Measurements from ENCODE around the gene RIGI.

RIGI gene

DNA sequence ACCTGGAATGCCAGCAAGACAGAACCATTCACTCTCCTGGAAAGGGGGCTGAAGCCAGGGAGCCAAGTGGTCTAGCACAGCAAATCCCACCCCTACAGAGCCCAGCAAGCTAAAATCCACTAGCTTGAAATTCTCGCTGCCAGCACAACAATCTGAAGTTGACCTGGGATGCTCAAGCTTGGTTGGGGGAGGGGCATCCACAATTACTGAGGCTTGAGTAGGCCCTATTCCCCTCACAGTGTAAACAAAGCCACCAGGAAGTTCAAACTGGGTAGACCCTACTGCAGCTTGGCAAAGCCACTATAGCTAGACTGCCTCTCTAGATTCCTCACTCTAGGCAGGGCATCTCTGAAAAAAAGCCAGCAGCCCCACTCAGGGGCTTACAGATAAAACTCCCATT, 17.3 kb downstream of the RIGI start:
- no peaks in the 10 kb centered on the region for H3F3A ChIP-seq (ENCODE audit: low read depth)
- no peaks in the 10 kb centered on the region for H3K9me3 ChIP-seq (ENCODE audit: insufficient read depth, low read depth, low read length)

DNA sequence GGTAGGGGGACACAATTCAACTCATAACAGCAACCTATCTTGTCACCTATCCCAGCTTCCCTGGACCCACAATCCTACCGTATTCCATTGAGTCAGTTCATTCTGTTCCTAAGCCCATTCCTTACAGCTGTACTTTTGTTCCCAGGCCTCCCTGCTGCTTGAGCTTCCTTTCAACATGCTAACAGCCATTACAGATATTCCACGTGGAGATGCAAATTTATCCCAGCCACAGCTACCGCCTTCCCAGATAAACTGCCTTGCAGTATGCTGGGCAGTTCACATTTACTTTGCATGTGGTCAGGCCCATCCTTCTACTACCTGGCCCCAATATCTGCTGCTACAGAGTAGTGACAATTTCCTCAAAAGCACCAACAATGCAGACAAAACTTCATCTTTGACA, 23.0 kb downstream of the RIGI start:
- Histone ChIP-seq H2AFZ (ENCODE audit: low read length) (no peak overlapping the region), H3K36me3 (ENCODE audit: insufficient read depth, low read length) (peaks cover 9% of the 10 kb centered on the region; the same call in 1 of the 2 replicates), H3K4me3 (ENCODE audit: low read length, poor library complexity, severe bottlenecking) (no peak overlapping the region), H3K4me1 (ENCODE audit: insufficient read depth, low read length, poor library complexity, severe bottlenecking) (no peaks in the 10 kb centered on the region), H3K4me2 (ENCODE audit: low read depth, low read length, poor library complexity, severe bottlenecking) (no peak overlapping the region), H3K79me2 (ENCODE audit: insufficient read depth, low read length) (no peaks in the 10 kb centered on the region), H3K27me3 (ENCODE audit: insufficient read depth, low read length, poor library complexity, severe bottlenecking) (no peaks in the 10 kb centered on the region), H3F3A (ENCODE audit: low read depth) (no peaks in the 10 kb centered on the region), H4K20me1 (ENCODE audit: insufficient read depth, low read length, poor library complexity, severe bottlenecking) (no peaks in the 10 kb centered on the region), H3K9ac (ENCODE audit: low read depth, low read length, poor library complexity, severe bottlenecking) (no peak overlapping the region), H3K9me2 (replicated peaks; ENCODE audit: low read depth, low read length) (no peaks in the 10 kb centered on the region), H3K9me3 (ENCODE audit: insufficient read depth, low read depth, low read length) (no peaks in the 10 kb centered on the region)
- TF ChIP-seq, protein P1, sequence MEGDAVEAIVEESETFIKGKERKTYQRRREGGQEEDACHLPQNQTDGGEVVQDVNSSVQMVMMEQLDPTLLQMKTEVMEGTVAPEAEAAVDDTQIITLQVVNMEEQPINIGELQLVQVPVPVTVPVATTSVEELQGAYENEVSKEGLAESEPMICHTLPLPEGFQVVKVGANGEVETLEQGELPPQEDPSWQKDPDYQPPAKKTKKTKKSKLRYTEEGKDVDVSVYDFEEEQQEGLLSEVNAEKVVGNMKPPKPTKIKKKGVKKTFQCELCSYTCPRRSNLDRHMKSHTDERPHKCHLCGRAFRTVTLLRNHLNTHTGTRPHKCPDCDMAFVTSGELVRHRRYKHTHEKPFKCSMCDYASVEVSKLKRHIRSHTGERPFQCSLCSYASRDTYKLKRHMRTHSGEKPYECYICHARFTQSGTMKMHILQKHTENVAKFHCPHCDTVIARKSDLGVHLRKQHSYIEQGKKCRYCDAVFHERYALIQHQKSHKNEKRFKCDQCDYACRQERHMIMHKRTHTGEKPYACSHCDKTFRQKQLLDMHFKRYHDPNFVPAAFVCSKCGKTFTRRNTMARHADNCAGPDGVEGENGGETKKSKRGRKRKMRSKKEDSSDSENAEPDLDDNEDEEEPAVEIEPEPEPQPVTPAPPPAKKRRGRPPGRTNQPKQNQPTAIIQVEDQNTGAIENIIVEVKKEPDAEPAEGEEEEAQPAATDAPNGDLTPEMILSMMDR (conservative IDR thresholded peaks at IDR 0.05; ENCODE audit: low read length), result no peak
- TF ChIP-seq EZH2phosphoT487 (IDR thresholded peaks at IDR 0.05; ENCODE audit: borderline replicate concordance), result no peak

More for the DNA sequence above, 17.3 kb downstream of the RIGI start:
- Histone ChIP-seq H3K9ac (ENCODE audit: low read depth, low read length, poor library complexity, severe bottlenecking) (no peak overlapping the region), H3K36me3 (ENCODE audit: insufficient read depth, low read length) (no peaks in the 10 kb centered on the region), H3K27me3 (ENCODE audit: insufficient read depth, low read length, poor library complexity, severe bottlenecking) (no peaks in the 10 kb centered on the region), H4K20me1 (ENCODE audit: insufficient read depth, low read length, poor library complexity, severe bottlenecking) (no peaks in the 10 kb centered on the region), H3K4me1 (ENCODE audit: insufficient read depth, low read length, poor library complexity, severe bottlenecking) (no peaks in the 10 kb centered on the region), H3K9me2 (replicated peaks; ENCODE audit: low read depth, low read length) (no peaks in the 10 kb centered on the region), H3K4me3 (ENCODE audit: low read length, poor library complexity, severe bottlenecking) (no peak overlapping the region), H2AFZ (ENCODE audit: low read length) (no peak overlapping the region), H3K79me2 (ENCODE audit: insufficient read depth, low read length) (no peaks in the 10 kb centered on the region), H3K4me2 (ENCODE audit: low read depth, low read length, poor library complexity, severe bottlenecking) (no peak overlapping the region)
- TF ChIP-seq, protein P1 (conservative IDR thresholded peaks at IDR 0.05; ENCODE audit: low read length), result no peak
- TF ChIP-seq EZH2phosphoT487 (IDR thresholded peaks at IDR 0.05; ENCODE audit: borderline replicate concordance), result no peak

DNA sequence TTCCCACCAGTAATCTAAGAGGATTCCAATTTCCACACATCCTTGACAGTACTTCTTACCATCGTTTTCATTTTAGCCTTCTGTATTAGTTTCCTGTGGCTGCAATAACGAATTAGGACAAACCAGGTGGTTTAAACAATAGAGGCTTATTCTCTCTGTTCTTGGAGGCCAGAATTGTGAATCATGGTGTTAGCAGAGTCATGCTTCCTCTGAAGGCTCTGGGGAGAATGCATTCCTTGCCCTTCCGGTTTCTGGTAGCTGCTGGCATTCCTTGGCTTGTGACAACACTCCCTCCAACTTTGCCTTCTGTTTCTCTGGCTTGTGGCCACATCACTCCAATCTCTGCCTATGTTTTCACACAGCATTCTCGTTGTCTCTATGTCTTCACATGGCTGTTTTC, 23.5 kb downstream of the RIGI start:
- no peaks in the 10 kb centered on the region for H3K27me3 ChIP-seq (ENCODE audit: insufficient read depth, low read length, poor library complexity, severe bottlenecking)
- TF ChIP-seq EZH2phosphoT487 (IDR thresholded peaks at IDR 0.05; ENCODE audit: borderline replicate concordance), result no peak
- TF ChIP-seq, protein P1 (conservative IDR thresholded peaks at IDR 0.05; ENCODE audit: low read length), result no peak
- no peak overlapping the region for H3K9ac ChIP-seq (ENCODE audit: low read depth, low read length, poor library complexity, severe bottlenecking)
- no peaks in the 10 kb centered on the region for H3K9me2 ChIP-seq (replicated peaks; ENCODE audit: low read depth, low read length)
- H3K9me3 ChIP-seq (ENCODE audit: insufficient read depth, low read depth, low read length), result no peaks in the 10 kb centered on the region
- H4K20me1 ChIP-seq (ENCODE audit: insufficient read depth, low read length, poor library complexity, severe bottlenecking), result no peaks in the 10 kb centered on the region
- H3K4me2 ChIP-seq (ENCODE audit: low read depth, low read length, poor library complexity, severe bottlenecking), result no peak overlapping the region
- no peak overlapping the region for H3K4me3 ChIP-seq (ENCODE audit: low read length, poor library complexity, severe bottlenecking)
- peaks cover 11% of the 10 kb centered on the region; the same call in 1 of the 2 replicates for H3K36me3 ChIP-seq (ENCODE audit: insufficient read depth, low read length)
- H3F3A ChIP-seq (ENCODE audit: low read depth), result no peaks in the 10 kb centered on the region
- H2AFZ ChIP-seq (ENCODE audit: low read length), result no peak overlapping the region
- no peaks in the 10 kb centered on the region for H3K79me2 ChIP-seq (ENCODE audit: insufficient read depth, low read length)
- no peaks in the 10 kb centered on the region for H3K4me1 ChIP-seq (ENCODE audit: insufficient read depth, low read length, poor library complexity, severe bottlenecking)

Measured in Loucy (cell line).